HG03521 (cell line): ENCODE data around the gene GNAT3.

Experiments
- ATAC-seq: cut with Tn5 transposase; IDR thresholded peaks from one replicate; pipeline ENCODE4 v1.9.1; 2021; ENCODE audit warnings: mild to moderate bottlenecking, moderate library complexity; ENCODE audit not compliant: unreplicated experiment

GNAT3 gene

GRCh38 chr7:80467069-80467468, 44.8 kb downstream of the GNAT3 start:
- no peak for ATAC-seq

GRCh38 chr7:80466636-80467035, 45.2 kb downstream of the GNAT3 start:
- ATAC-seq, result no peak

- ATAC-seq, result no peak
These were observed 47.7 kb downstream of the GNAT3 start for GRCh38 chr7:80464211-80464610.

- no peak for ATAC-seq
These were observed 48.5 kb downstream of the GNAT3 start for GRCh38 chr7:80463272-80463920.

GRCh38 chr7:80460857-80461256, 51.0 kb downstream of the GNAT3 start:
- no peak for ATAC-seq

- ATAC-seq, result no peak
These were observed 51.9 kb downstream of the GNAT3 start for GRCh38 chr7:80459776-80460510.

- no peak for ATAC-seq
These were observed 52.8 kb downstream of the GNAT3 start for GRCh38 chr7:80458822-80459725.

- ATAC-seq, result no peak
These were observed 58.0 kb downstream of the GNAT3 start for GRCh38 chr7:80453699-80454340.

- no peak for ATAC-seq
These were observed 61.1 kb downstream of the GNAT3 start for GRCh38 chr7:80450621-80451308.

- no peak for ATAC-seq
These were observed 62.0 kb downstream of the GNAT3 start for GRCh38 chr7:80449836-80450235.

GRCh38 chr7:80445351-80445750, 66.5 kb downstream of the GNAT3 start:
- ATAC-seq, result no peak

GRCh38 chr7:80444811-80445210, 67.1 kb downstream of the GNAT3 start:
- ATAC-seq, result no peak

- no peak for ATAC-seq
These were observed 68.5 kb downstream of the GNAT3 start for GRCh38 chr7:80443325-80443724.

- ATAC-seq, result no peak
These were observed 71.0 kb downstream of the GNAT3 start for GRCh38 chr7:80440883-80441282.

- no peak for ATAC-seq
These were observed 71.7 kb downstream of the GNAT3 start for GRCh38 chr7:80439894-80440821.

GRCh38 chr7:80435521-80435920, 76.3 kb downstream of the GNAT3 start:
- ATAC-seq, result no peak

GRCh38 chr7:80434047-80434446, 77.8 kb downstream of the GNAT3 start:
- no peak for ATAC-seq

GRCh38 chr7:80432166-80432565, 79.7 kb downstream of the GNAT3 start:
- no peak for ATAC-seq

GRCh38 chr7:80429181-80429580, 82.7 kb downstream of the GNAT3 start:
- no peak for ATAC-seq
